H1 (cell line): ENCODE measurements around the gene HBA2. TPM values are rescaled to one million over a fixed set of nuclear protein-coding genes. Genes with fewer than 3 reads are reported as not detected.

Experiments
- CTCF ChIA-PET: fragments of 300-600 bp; sonication (Branson Sonifier 250); formaldehyde crosslinking; loops from one replicate; lab custom pipeline; 2021; ENCODE audit not compliant: partially characterized antibody; lab: Charles Lee
- POLR2A ChIA-PET: fragments of 300-600 bp; sonication (Branson Sonifier 250); formaldehyde crosslinking; loops from one replicate; lab custom pipeline; 2021; ENCODE audit warnings: inconsistent platforms; ENCODE audit not compliant: partially characterized antibody; lab: Charles Lee
- DNase-seq, 2 experiments: peaks; one replicate each; pipeline versions ENCODE4 v3.0.0 to v3.0.0-alpha.2; 2010 to 2022; ENCODE audit warnings: low spot score in 2 of 2, low read depth in 1 of 2, mixed read lengths in 1 of 2
- FAIRE-seq: peaks from 2 replicates; lab custom pipeline; 2011; peaks lifted over from hg19 to GRCh38; lab: Jason Lieb, UNC
- H2AFZ ChIP-seq: 2 replicates; pipeline ENCODE4 v1.8.1; 2012; ENCODE audit warnings: low read length, inconsistent platforms
- H2AK5ac ChIP-seq: 2 replicates; pipeline ENCODE4 v1.6.1; 2013; ENCODE audit warnings: low read depth, low read length
- H2BK120ac ChIP-seq: replicated peaks from 2 replicates; pipeline ENCODE3; 2013; ENCODE audit warnings: low read depth, low read length, inconsistent platforms
- H2BK12ac ChIP-seq: 2 replicates; pipeline ENCODE4 v1.6.1; 2013; ENCODE audit warnings: low read depth, low read length
- H2BK15ac ChIP-seq: 2 replicates; pipeline ENCODE4 v1.6.1; 2013; ENCODE audit warnings: low read length
- H2BK20ac ChIP-seq: 2 replicates; pipeline ENCODE4 v1.6.1; 2013; ENCODE audit warnings: low read length
- H2BK5ac ChIP-seq: 2 replicates; pipeline ENCODE4 v1.6.1; 2013; ENCODE audit warnings: low read depth, low read length
- H3K14ac ChIP-seq: 2 replicates; pipeline ENCODE4 v1.6.1; 2013; ENCODE audit warnings: inconsistent platforms; ENCODE audit not compliant: insufficient read length
- H3K18ac ChIP-seq: 2 replicates; pipeline ENCODE4 v1.6.1; 2013; ENCODE audit warnings: low read length; ENCODE audit errors: extremely low read depth
- H3K23ac ChIP-seq: 2 replicates; pipeline ENCODE4 v1.6.1; 2013; ENCODE audit warnings: inconsistent platforms; ENCODE audit not compliant: insufficient read length
- H3K23me2 ChIP-seq: 2 replicates; pipeline ENCODE4 v1.6.1; 2013; ENCODE audit warnings: low read depth, low read length
- H3K27ac ChIP-seq: 2 replicates; pipeline ENCODE4 v1.6.1; 2011; ENCODE audit warnings: low read depth, low read length, inconsistent platforms
- H3K27me3 ChIP-seq, 4 experiments: replicated peaks in 1 of 4; 1 replicate in 1 of 4; 2 replicates in 3 of 4; pipeline versions ENCODE4 v1.6.1 to v1.8.1; 2011 to 2013; ENCODE audit warnings: low read length in 3 of 4, mild to moderate bottlenecking in 3 of 4, inconsistent platforms in 2 of 4, mixed read lengths in 2 of 4, moderate library complexity in 1 of 4; ENCODE audit not compliant: control insufficient read depth in 3 of 4, insufficient read depth in 3 of 4; ENCODE audit errors: extremely low read depth in 1 of 4
- H3K36me3 ChIP-seq, 4 experiments: 2 replicates each; pipeline versions ENCODE4 v1.6.1 to v1.8.1; 2011 to 2013; ENCODE audit warnings: mild to moderate bottlenecking in 4 of 4, low read length in 3 of 4, moderate library complexity in 2 of 4, control low read depth in 1 of 4, inconsistent platforms in 1 of 4; ENCODE audit not compliant: insufficient read depth in 4 of 4, control insufficient read depth in 2 of 4
- H3K4ac ChIP-seq: replicated peaks from 2 replicates; pipeline ENCODE3; 2013; ENCODE audit warnings: low read length, low read depth, mixed read lengths, inconsistent platforms; ENCODE audit not compliant: insufficient read length
- H3K4me1 ChIP-seq, 4 experiments: replicated peaks in 1 of 4; 1 replicate in 1 of 4; 2 replicates in 3 of 4; pipeline versions ENCODE4 v1.6.1 to v1.8.1; 2011 to 2013; ENCODE audit warnings: low read length in 3 of 4, inconsistent platforms in 2 of 4, mixed read lengths in 1 of 4; ENCODE audit not compliant: insufficient read depth in 4 of 4, control insufficient read depth in 3 of 4
- H3K4me2 ChIP-seq, 2 experiments: 2 replicates each; pipeline versions ENCODE4 v1.6.1 to v1.8.1; 2011 to 2013; ENCODE audit warnings: low read depth in 2 of 2, low read length in 2 of 2, control low read depth in 1 of 2, inconsistent platforms in 1 of 2, mild to moderate bottlenecking in 1 of 2; ENCODE audit not compliant: insufficient read depth in 1 of 2
- H3K4me3 ChIP-seq, 4 experiments: fragments of 200-600, 300-600 bp in 1 of 4; sonication (generic), shearing (Covaris generic), sonication (Bioruptor Twin) in 1 of 4; 2 replicates each; pipeline versions ENCODE4 v1.5.1 to v1.8.1; 2011 to 2016; ENCODE audit warnings: low read length in 4 of 4, low read depth in 3 of 4, control low read depth in 2 of 4, inconsistent platforms in 2 of 4, mild to moderate bottlenecking in 2 of 4, mixed read lengths in 1 of 4, moderate library complexity in 1 of 4; ENCODE audit not compliant: insufficient read depth in 2 of 4; ENCODE audit errors: extremely low read depth in 1 of 4
- H3K56ac ChIP-seq: replicated peaks from 2 replicates; pipeline ENCODE3; 2013; ENCODE audit warnings: low read depth, mild to moderate bottlenecking, mixed read lengths, low read length, inconsistent platforms; ENCODE audit not compliant: insufficient read length
- H3K79me1 ChIP-seq: 2 replicates; pipeline ENCODE4 v1.6.1; 2013; ENCODE audit warnings: low read depth, low read length, control low read depth
- H3K79me2 ChIP-seq, 2 experiments: 2 replicates each; pipeline versions ENCODE4 v1.6.1 to v1.8.1; 2012 to 2013; ENCODE audit warnings: low read length in 2 of 2, mild to moderate bottlenecking in 2 of 2, inconsistent platforms in 1 of 2; ENCODE audit not compliant: insufficient read depth in 2 of 2, control insufficient read depth in 1 of 2
- H3K9ac ChIP-seq, 4 experiments: replicated peaks in 1 of 4; 1 replicate in 1 of 4; 2 replicates in 3 of 4; pipeline versions ENCODE4 v1.6.1 to v1.8.1; 2011 to 2013; ENCODE audit warnings: low read depth in 3 of 4, low read length in 3 of 4, control low read depth in 2 of 4, mild to moderate bottlenecking in 2 of 4, moderate library complexity in 2 of 4, inconsistent platforms in 1 of 4; ENCODE audit errors: extremely low read depth in 1 of 4
- H3K9me3 ChIP-seq, 2 experiments: 2 replicates each; pipeline versions ENCODE4 v1.6.1 to v1.8.1; 2012 to 2013; ENCODE audit warnings: mild to moderate bottlenecking in 2 of 2, moderate library complexity in 2 of 2, control low read depth in 1 of 2, inconsistent platforms in 1 of 2, low read depth in 1 of 2, low read length in 1 of 2, mixed read lengths in 1 of 2; ENCODE audit not compliant: insufficient read depth in 2 of 2
- H4K20me1 ChIP-seq, 2 experiments: replicated peaks in 1 of 2; 2 replicates each; pipeline versions ENCODE3 to v1.8.1; 2011 to 2013; ENCODE audit warnings: inconsistent platforms in 2 of 2, low read length in 2 of 2, mild to moderate bottlenecking in 1 of 2; ENCODE audit not compliant: insufficient read depth in 2 of 2, control insufficient read depth in 1 of 2
- H4K5ac ChIP-seq: 2 replicates; pipeline ENCODE4 v1.6.1; 2013; ENCODE audit warnings: low read length, low read depth, mixed read lengths, inconsistent platforms; ENCODE audit not compliant: insufficient read length
- H4K8ac ChIP-seq: 2 replicates; pipeline ENCODE4 v1.8.0; 2013; ENCODE audit warnings: mild to moderate bottlenecking, moderate library complexity, low read length, inconsistent platforms; ENCODE audit not compliant: insufficient read depth; ENCODE audit errors: extremely low read depth
- H4K91ac ChIP-seq: replicated peaks from 2 replicates; pipeline ENCODE3; 2013; ENCODE audit warnings: low read length, mixed read lengths, inconsistent platforms; ENCODE audit not compliant: insufficient read length
- ATF2 ChIP-seq: IDR thresholded peaks from 2 replicates; pipeline ENCODE4 v1.6.1; 2012; ENCODE audit warnings: low read length, inconsistent platforms
- CREB1 ChIP-seq: IDR thresholded peaks from 2 replicates; pipeline ENCODE4 v1.6.1; 2012; ENCODE audit warnings: inconsistent platforms
- KDM4A ChIP-seq: IDR thresholded peaks from one replicate; pipeline ENCODE4 v1.7.1; 2012; ENCODE audit warnings: low read depth, mild to moderate bottlenecking, moderate library complexity, low read length, inconsistent platforms; ENCODE audit not compliant: severe bottlenecking
- KDM5A ChIP-seq: fragments of 200-600 bp; IDR thresholded peaks from 2 replicates; pipeline ENCODE4 v1.7.1; 2012; ENCODE audit warnings: mild to moderate bottlenecking, low read length, inconsistent platforms, mixed read lengths
- MAX ChIP-seq: IDR thresholded peaks from 2 replicates; pipeline ENCODE4 v1.6.1; 2012; ENCODE audit warnings: inconsistent platforms
- NRF1 ChIP-seq: IDR thresholded peaks from 2 replicates; pipeline ENCODE4 v1.6.1; 2011; ENCODE audit warnings: mild to moderate bottlenecking, low read depth, low read length, improper control_type of control experiment
- SP4 ChIP-seq: IDR thresholded peaks from 2 replicates; pipeline ENCODE4 v1.6.1; 2012; ENCODE audit warnings: low read length, inconsistent platforms
- SUZ12 ChIP-seq: fragments of 200-600 bp; sonication (generic); IDR thresholded peaks from 2 replicates; pipeline ENCODE4 v1.6.1; 2012; ENCODE audit warnings: mild to moderate bottlenecking, inconsistent platforms, low read length, moderate library complexity, mixed read lengths
- TAF1 ChIP-seq: IDR thresholded peaks from 2 replicates; pipeline ENCODE4 v1.6.1; 2011; ENCODE audit warnings: mild to moderate bottlenecking, low read depth, low read length
- YY1 ChIP-seq: IDR thresholded peaks from 2 replicates; pipeline ENCODE4 v1.6.1; 2011; ENCODE audit warnings: low read depth, mild to moderate bottlenecking, low read length
- WGBS, 2 experiments: shearing (Covaris generic) in 1 of 2; methylation state at CpG; one replicate each; pipeline versions ENCODE4 v1.1.6 to v1.1.7; 2013 to 2015; ENCODE audit warnings: low lambda C conversion rate in 2 of 2, mixed read lengths in 2 of 2, inconsistent platforms in 1 of 2, low coverage in 1 of 2, missing lambda C conversion rate in 1 of 2; ENCODE audit not compliant: insufficient replicate concordance in 2 of 2, insufficient coverage in 1 of 2, insufficient read length in 1 of 2; ENCODE audit errors: extremely low coverage in 1 of 2, missing lambda C conversion rate in 1 of 2; 5-methylcytosine and 5-hydroxymethylcytosine counted together
- polyA plus RNA-seq, 7 experiments: library from polyadenylated mRNA; depleted of rRNA in 3 of 7; stranded (reverse) in 5 of 7; unstranded in 2 of 7; fragments of >200 nt in 5 of 7; fragments of 200-250 nt in 2 of 7; gene quantifications; 1 replicate in 5 of 7; 2 replicates in 1 of 7; 4 replicates in 1 of 7; pipeline versions ENCODE4 v1.2.1 to v1.2.3, GENCODE V29; 2011 to 2013; ENCODE audit warnings: missing spikeins in 2 of 7, mixed read lengths in 2 of 7
- total RNA-seq: library from RNA; stranded (reverse); fragmentation: NEBNext Ultra II Directional; extraction: Animal tissue kit (Norgen Biotek cat#: 25700); gene quantifications from 2 replicates; pipeline ENCODE4 v1.2.1, GENCODE V29; 2021

Gene HBA2
- total and polyA plus RNA-seq, 2 of the 8 experiments (the other 6 are each of a cell fraction or from before 2014, with no cell fraction given) = 6.1 TPM; not detected in 1

GRCh38 chr16:175011-175949 lies 2.6 kb downstream of the HBA2 start:
- no peak overlapping the region for H2BK120ac ChIP-seq
- 55% methylated on average over 7 of the region's 8 CpGs; no CpG with 5 or more reads in 1 of the 2 experiments for WGBS, 2 experiments
- FAIRE-seq = no peak
- H3K9ac ChIP-seq = no peak overlapping the region
- no peaks in the 10 kb centered on the region for H3K36me3 ChIP-seq
- H2BK5ac ChIP-seq = no peak overlapping the region
- no peak overlapping the region for H4K5ac ChIP-seq
- H2BK12ac ChIP-seq = peak overlapping the region; percentile 76; the same call in 1 of the 2 replicates
- H3K56ac ChIP-seq = no peak overlapping the region
- peaks cover 0 to 6% (median 0%) of the 10 kb centered on the region in 4 experiments; a peak in 4 of 7 replicates for H3K4me1 ChIP-seq
- no peak overlapping the region; the same call in 1 of the 2 replicates for H4K8ac ChIP-seq
- no peaks in the 10 kb centered on the region for H3K9me3 ChIP-seq
- H3K18ac ChIP-seq = no peak overlapping the region
- POLR2A ChIA-PET = no interaction called here
- H3K4ac ChIP-seq = no peak overlapping the region
- CTCF ChIA-PET = interaction anchor here (1.2 to 1.9 kb wide), 2 partner anchors 68 to 110 kb away, joined by 4 to 5 read pairs; no protein-coding TSS in a partner anchor
- no peak overlapping the region for H2AK5ac ChIP-seq
- no peak overlapping the region; the same call in 1 of the 2 replicates for H2BK15ac ChIP-seq
- no peaks in the 10 kb centered on the region for H3K79me1 ChIP-seq
- H3K14ac ChIP-seq = no peak overlapping the region
- no peak overlapping the region for H3K27ac ChIP-seq
- peaks cover 65 to 84% (median 77%) of the 10 kb centered on the region in 4 experiments for H3K27me3 ChIP-seq
- H4K20me1 ChIP-seq = peaks cover 8 to 17% of the 10 kb centered on the region in 2 experiments
- no peak overlapping the region for H3K4me3 ChIP-seq
- no peak overlapping the region for H2AFZ ChIP-seq
- H3K4me2 ChIP-seq = no peak overlapping the region; a peak in 1 of 4 replicates
- no peak overlapping the region for H4K91ac ChIP-seq
- no peak overlapping the region for H3K23ac ChIP-seq
- no peaks in the 10 kb centered on the region for H3K79me2 ChIP-seq
- peaks cover under 1% of the 10 kb centered on the region; the same call in 1 of the 2 replicates for H3K23me2 ChIP-seq
- DNase-seq = no peak
- no peak overlapping the region for H2BK20ac ChIP-seq
- TF ChIP-seq SP4 = no peak
- TF ChIP-seq MAX = no peak
- TF ChIP-seq TAF1 = no peak
- no peak for TF ChIP-seq NRF1
- no peak for TF ChIP-seq KDM4A
- TF ChIP-seq KDM5A = no peak
- TF ChIP-seq YY1 = no peak
- TF ChIP-seq SUZ12 = no peak; the same call in 1 of the 2 replicates
- no peak for TF ChIP-seq CREB1
- no peak for TF ChIP-seq ATF2
